Myocyte (in vitro differentiated cells): Measurements from ENCODE around the gene PERM1. TPM values are rescaled to one million over a fixed set of nuclear protein-coding genes. Genes with fewer than 3 reads are reported as not detected.
"Not testable (repeated sequence)": the region's sequence is repeated elsewhere in the genome, so short reads cannot be mapped to it uniquely, and the experiment has no call there.

Experiments used
- DNase-seq: peaks from one replicate; pipeline ENCODE4 v3.0.0-alpha.2; 2012; ENCODE audit warnings: low read depth
- total RNA-seq: library from RNA; depleted of rRNA; stranded (reverse); fragments of >200 nt; gene quantifications from 2 replicates; pipeline ENCODE4 v1.2.3, GENCODE V29; 2014

The PERM1 gene
- total RNA-seq, 1 donor from 2014 or later, result 1.4 TPM

DNA sequence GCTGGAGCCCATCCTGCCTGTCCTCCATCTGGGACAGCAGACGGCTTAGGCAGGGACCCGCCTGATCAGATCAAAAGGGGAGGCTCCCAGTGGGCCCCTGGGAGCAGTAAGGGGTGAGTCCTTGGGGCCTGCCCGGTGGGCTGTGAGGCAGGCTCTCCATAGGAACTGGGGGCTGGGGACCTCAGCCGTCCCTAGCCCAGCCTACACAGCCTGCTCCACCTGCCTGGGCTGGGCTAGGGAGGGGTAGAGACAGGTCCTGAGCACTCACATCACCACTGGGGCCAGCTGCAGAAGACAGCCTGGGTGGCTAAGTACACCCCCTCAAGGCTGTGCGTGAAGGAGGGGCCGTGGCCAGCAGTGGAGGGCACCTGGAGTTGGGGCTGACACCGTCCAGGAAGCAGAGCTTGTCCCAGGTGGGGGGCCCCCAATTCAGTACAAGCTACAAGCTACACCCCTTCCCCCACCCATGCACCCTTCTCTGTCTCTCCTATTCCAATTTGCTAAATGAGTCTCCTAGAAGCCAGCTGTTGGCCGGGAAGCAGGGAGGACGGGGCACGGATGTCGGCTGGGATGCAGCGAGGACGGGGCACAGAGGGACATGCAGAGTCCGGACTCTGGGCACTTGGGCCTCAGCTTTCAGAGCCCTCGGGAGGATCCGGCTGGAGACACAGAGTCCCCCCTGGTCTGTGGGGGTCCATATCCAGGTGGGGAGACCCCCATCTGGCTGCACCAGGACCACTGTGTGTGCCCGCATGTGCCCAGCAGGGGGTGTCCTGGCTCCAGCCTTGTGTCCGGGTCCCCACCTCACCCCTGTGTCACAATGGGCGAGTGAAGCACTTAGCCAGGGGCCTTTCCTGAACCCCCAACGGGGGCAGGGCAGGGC, 33.1 kb upstream of the PERM1 start:
- no peak for DNase-seq

GRCh38 chr1:1013922-1014648, 32.2 kb upstream of the PERM1 start:
- DNase-seq, result no peak

DNA sequence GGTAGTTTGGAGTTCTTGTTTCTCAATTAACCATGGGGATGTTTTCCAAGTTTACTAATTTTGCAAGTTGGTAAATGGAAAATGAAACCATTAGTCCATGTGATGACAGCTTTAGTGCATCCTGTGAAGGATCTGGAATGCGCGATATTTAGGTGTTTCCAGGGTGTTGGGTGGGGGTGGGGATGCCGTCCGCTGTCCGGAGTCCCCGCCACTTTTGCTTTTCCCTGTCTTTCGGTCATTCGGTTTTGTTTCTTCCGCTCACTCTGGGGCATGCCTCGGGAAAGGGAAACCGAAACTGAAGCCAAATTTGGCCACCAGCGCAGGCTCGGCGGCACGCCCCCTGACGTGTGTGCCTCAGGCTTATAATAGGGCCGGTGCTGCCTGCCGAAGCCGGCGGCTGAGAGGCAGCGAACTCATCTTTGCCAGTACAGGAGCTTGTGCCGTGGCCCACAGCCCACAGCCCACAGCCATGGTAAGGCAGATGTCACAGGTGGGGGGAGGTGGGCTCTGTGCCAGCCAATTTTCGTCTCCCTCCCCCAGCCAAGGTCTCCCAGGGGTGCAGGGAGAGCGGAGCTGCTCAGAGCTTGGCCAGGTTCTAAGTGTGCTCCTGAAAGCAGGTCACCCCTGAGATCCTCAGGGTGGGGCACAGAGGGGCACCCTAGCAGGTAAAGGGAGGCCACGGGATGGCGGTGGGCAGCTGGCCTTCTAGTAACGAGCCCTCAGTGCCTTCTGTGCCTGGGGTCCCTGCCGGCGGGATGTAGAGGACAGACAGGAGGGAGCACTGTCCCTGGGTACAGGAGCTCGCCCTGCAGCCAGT, 31.4 kb upstream of the PERM1 start, which contains the start of gene ISG15:
Gene ISG15, plus strand, starts transcription at position 393 of the 817 bp plus-strand sequence. Its CDS starts 77 bp downstream, at position 470.
- peak; percentile 90 for DNase-seq

- DNase-seq, result not testable (repeated sequence)
These were observed 30.8 kb upstream of the PERM1 start for GRCh38 chr1:1012736-1013104.

DNA sequence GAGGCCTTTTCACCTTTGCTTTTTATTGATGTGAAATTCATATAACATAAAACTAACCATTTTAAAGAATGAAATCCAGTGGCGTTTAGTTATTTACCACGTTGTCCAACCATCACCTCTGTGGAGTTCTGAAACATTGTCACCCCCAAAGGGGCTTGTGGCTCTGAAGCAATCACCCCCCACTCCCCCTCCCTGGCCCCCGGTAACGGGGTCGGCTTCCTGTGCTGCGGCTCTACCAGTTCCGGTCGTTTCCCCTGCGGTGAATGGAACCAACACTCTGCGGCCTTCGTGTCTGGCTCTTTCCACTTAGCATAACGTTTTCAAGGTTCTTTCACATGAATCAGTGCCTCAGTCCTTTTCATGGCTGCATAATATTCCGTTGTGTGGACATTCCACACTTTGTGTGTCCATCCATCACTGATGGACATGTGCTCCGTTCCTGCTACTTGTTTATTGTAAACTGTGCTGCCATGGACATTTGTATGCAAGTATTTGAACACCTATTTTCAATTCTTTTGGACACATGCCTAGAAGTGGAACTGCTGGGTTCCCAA, 29.6 kb upstream of the PERM1 start:
- no peak for DNase-seq

DNA sequence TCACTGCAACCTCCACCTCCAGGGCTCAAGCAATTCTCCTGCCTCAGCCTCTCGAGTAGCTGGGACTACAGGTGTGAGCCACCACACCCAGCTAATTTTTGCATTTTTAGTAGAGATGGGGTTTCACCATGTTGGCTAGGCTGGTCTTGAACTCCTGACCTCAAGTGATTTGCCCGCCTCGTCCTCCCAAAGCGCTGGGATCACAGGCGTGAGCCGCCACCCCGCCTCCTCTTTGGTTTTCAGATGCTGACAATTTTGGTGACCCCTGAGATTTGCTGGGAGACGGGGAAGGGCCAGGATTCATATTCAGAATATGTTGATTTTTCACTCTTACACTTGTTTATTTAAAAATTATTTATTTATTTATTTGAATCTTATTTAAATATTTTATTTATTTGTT, 28.2 kb upstream of the PERM1 start:
- not testable (repeated sequence) for DNase-seq

DNA sequence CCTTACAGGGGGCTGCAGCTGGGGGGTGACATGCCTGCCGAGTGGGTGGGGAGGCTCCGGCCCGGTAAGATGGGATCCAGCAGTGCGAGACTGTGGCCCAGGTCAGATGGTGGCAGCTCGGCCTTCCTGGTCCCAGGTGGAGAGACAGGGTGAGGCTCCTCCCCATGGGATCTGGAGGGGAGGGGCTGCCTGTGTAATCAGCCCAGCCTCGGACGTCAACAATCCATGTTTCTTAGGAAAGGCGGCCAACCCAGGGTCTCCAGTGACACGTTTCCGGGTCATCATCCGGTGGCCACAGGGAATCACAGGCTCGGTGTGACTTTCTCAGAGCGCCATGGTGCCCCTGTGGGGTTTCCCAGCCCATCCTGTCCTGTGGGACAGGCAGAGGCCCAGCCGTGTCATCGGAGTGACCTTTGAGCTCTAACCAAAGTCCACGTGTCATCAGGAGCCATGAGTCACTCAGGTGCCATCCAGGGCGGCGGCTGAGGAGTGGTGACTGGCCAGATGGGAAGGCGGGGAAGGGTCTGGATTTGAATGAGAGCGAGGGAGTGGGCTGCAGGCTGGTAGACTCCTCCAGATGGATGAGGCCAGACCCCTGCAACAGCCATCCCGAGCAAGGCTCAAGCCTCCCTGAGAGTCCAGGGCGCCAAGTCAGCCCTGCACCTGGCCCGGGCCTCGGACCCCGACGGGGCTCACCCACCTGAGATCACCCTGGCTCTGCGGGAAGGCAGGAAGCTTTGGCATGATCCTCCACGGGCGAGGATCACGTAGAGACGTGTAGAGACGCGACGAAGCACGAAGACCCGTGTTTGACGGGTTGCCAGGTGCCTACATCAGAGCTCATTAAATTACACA, 24.6 kb upstream of the PERM1 start:
- DNase-seq, result no peak

DNA sequence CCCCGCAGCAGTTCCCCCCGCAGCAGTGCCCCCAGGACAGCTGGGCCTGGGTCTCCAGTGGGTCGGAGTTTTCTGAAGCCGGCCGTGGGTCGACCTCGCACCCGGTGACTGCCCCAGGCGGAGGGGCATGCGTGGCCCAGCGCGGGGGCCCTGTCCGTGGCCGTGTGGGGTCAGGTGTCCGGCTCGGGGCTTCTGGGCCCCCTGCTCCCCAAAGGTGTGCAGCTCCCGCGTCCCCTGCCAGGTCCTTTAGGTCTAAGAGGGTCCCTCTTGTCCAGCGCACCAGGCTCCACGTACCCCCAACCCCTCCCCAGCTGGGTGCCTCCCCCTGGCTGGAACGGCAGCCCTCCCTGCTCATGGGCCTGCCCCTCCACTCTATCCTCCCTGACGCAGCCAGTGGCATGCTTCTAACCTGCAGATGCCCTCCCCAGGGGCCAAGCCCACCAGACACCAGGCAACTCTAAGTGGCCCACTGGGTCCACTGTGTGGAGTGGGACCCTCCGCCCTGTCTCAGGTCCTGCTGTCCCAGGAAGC, 23.9 kb upstream of the PERM1 start:
- no peak for DNase-seq

GRCh38 chr1:1004780-1005697, 23.1 kb upstream of the PERM1 start:
- peak; percentile 95 for DNase-seq

DNA sequence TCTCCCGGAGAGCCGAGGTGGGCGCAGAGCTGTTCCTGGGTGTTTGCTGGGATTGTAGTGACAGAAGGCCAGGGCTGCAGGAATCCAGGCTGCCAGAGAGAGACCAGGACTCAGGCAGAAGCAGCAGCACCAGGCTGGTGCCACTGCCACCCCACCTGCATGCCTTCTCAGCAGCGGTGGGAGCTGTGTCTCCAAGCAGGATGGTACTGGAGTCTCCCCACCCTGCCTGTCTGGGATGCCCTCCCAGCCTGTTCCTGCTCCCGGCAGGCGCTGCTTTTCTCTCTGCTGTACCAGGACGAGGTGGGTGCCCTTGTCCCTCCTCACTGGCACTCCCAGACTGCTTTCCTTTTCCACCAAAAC, 22.5 kb upstream of the PERM1 start:
- DNase-seq, result no peak

GRCh38 chr1:1003618-1004419, 21.9 kb upstream of the PERM1 start:
- no peak for DNase-seq

- no peak for DNase-seq
These were observed 19.3 kb upstream of the PERM1 start for GRCh38 chr1:1001057-1001783.

DNA sequence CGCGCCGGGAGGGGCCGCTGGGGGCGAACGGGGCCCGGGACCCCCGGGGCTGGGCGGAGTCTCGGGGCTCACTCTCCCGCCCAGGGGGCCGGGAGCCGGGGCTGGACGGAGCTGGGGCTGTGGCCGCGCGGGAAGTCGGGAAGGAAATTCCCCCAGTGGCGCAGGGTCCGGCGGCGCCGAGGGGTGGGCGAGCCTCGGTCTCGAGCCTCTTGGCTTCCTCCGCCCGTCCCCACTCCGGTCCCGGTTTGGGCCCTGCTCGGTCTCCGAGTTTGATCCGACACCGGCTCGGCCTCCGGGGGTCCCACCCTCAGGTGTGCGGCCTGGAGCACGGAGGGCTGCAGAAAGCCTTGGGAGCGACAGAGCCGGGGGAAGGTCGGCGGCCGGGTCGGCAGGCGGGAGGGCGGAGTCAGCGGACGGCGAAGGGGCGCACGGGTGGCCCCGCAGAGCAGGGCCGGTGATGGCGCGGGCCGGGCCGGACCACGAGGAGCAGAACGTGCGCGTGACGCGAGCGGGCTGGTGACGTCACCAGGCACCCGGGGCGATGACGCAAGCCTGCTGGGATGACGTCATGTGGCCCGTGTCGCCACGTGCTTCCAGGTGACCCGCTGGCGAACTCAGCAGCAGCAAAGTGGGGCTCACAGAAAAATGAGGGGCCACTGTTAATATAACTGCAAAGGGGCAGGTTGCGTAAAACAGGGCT, 18.6 kb upstream of the PERM1 start:
- peak; percentile 69 for DNase-seq

DNA sequence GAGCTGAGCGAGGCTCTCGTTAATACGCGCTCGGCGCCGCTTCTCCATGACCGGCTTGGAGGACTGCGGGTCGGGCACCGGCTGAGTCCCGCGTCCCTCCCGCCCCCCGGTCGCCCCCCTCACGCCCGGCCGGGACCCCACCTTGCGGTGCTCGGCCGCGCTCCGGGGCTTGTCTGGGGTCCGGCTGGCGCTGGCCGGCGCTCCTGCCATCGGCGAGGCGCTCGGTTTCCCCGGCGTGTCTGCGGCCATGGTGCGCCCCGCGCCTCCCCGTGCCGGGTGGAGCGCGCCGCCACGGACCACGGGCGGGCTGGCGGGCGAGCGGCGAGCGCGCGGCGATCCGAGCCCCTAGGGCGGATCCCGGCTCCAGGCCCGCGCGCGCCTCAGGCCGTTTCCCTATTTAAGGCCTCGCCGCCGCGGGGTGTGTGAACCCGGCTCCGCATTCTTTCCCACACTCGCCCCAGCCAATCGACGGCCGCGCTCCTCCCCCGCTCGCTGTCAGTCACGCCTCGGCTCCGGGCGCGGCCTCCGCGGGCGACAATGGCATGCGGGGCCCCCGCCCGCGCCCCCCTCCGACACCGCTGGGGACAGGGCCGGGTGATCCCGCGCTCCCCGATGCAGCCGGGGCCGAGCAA, 17.9 kb upstream of the PERM1 start, which contains the start of gene HES4:
Gene HES4, minus strand, starts transcription at position 373 of the 632 bp plus-strand sequence. Its CDS starts 124 bp downstream, at position 249.
- DNase-seq, result peak; percentile 93

DNA sequence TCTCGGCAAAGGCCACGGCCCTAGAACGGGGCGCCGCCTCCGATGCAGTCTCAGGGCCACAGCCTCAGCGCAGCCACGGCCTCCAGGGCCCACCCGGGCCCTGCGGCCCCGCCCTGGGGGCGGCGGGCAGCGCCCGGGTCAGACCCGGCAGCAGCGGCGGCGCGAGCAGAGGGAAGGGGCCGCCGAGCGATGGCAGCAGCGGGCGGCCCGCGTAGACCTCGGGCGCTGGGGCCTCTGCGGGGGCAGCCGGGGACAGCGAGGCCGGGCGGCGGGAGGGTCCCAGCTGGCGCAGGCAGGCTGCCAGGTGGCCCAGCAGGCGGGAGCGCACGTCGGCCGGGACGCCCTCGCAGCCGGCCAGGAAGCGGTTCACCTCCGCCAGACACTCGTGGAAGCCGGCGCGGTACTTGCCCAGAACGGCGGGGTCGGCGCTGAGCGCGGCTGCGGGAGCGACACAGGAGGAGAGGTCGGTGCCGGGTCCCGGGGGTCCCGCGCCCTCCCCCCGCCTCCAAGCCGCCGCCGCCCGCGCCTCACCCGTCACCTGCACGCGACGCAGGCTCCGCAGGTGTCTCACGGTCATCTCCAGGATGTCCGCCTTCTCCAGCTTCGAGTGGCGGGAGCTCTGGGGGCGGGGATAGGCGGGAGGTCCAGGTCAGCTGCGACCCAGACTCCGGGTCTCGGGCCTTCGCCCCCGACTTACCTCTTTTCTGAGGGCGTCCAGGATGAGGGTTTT, 17.3 kb upstream of the PERM1 start:
- peak; percentile 60 for DNase-seq

DNA sequence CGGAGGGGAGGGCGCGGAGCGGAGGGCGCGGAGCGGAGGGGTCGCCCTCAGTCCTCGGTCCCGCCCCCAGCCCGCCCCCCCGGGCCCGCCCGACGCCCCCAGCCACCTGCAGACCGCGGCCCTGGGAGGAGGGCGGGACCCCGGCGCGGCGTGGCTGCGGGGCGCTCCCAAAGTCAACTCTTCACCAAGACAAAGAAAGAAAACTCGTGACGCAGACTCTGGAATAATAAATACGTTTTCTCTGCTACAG, 16.8 kb upstream of the PERM1 start:
- no peak for DNase-seq
